Measurements from ENCODE around the gene PPFIBP2. TPM values are rescaled to one million over a fixed set of nuclear protein-coding genes. Genes with fewer than 3 reads are reported as not detected.
"Not testable (repeated sequence)": the region's sequence is repeated elsewhere in the genome, so short reads cannot be mapped to it uniquely, and the experiment has no call there.

PPFIBP2 gene
- total and polyA plus RNA-seq, 11 donors, result 10.5 to 31.1 (median 20.8) TPM

- Histone ChIP-seq H3K4me3 (no peak overlapping the region), H3K9me3 (no peaks in the 10 kb centered on the region), H3K36me3 (no peaks in the 10 kb centered on the region), H3K4me1 (peaks cover 3 to 53% (median 22%) of the 10 kb centered on the region in 12 donors), H3K27me3 (no peaks in the 10 kb centered on the region), H3K27ac (no peak overlapping the region)
- DNase-seq (no peak), ATAC-seq (no peak)
- WGBS, 4 donors, result 92 to 95% (median 93%) methylated on average over 12 of the region's 12 CpGs
- no peak for TF ChIP-seq CTCF (IDR thresholded peaks at IDR 0.05)
- TF ChIP-seq POLR2A (IDR thresholded peaks at IDR 0.05), result no peak
- intact Hi-C loops (cut with DNase I), result loop anchor here in 1 of 10 donors (10.0 kb wide), 1 partner anchor 58 kb away; no protein-coding TSS in a partner anchor
Measured at GRCh38 chr11:7516475-7516874, 2.7 kb downstream of the PPFIBP2 start.

GRCh38 chr11:7517743-7518142 is 3.9 kb downstream of the PPFIBP2 start:
- not testable (repeated sequence) for DNase-seq, H3K4me3 ChIP-seq, H3K27me3 ChIP-seq, H3K27ac ChIP-seq, H3K36me3 ChIP-seq, H3K9me3 ChIP-seq, ATAC-seq
- peaks cover 0 to 53% (median 9%) of the 10 kb centered on the region in 12 donors for H3K4me1 ChIP-seq
- intact Hi-C loops (cut with DNase I), result loop anchor here in 1 of 10 donors (10.0 kb wide), 1 partner anchor 57 kb away; no protein-coding TSS in a partner anchor
- WGBS, 4 donors, result 93 to 98% (median 97%) methylated on average over 13 of the region's 13 CpGs

GRCh38 chr11:7518811-7519562 is 5.2 kb downstream of the PPFIBP2 start:
- 92 to 95% (median 95%) methylated on average over 23 of the region's 23 CpGs for WGBS, 4 donors
- H3K27me3 ChIP-seq, result no peaks in the 10 kb centered on the region
- ATAC-seq (no peak), DNase-seq (no peak)
- no peak for TF ChIP-seq CTCF (IDR thresholded peaks at IDR 0.05)
- TF ChIP-seq POLR2A (IDR thresholded peaks at IDR 0.05), result no peak
- intact Hi-C loops (cut with DNase I), result loop anchor here in 1 of 10 donors (10.0 kb wide), 1 partner anchor 56 kb away; no protein-coding TSS in a partner anchor
- no peak overlapping the region for H3K27ac ChIP-seq
- peaks cover 0 to 61% (median 6%) of the 10 kb centered on the region in 12 donors for H3K4me1 ChIP-seq
- H3K9me3 ChIP-seq, result no peaks in the 10 kb centered on the region
- H3K4me3 ChIP-seq, result no peak overlapping the region
- H3K36me3 ChIP-seq, result no peaks in the 10 kb centered on the region

GRCh38 chr11:7520011-7520942 is 6.5 kb downstream of the PPFIBP2 start:
- Histone ChIP-seq H3K4me3 (no peak overlapping the region), H3K4me1 (peaks cover 0 to 64% (median 7%) of the 10 kb centered on the region in 12 donors), H3K27ac (peak overlapping the region in 2 of 12 donors; percentile 13 to 76), H3K9me3 (no peaks in the 10 kb centered on the region), H3K27me3 (no peaks in the 10 kb centered on the region), H3K36me3 (no peaks in the 10 kb centered on the region)
- no peak for DNase-seq
- ATAC-seq, result no peak
- intact Hi-C loops (cut with DNase I), result no loop called here
- WGBS, 4 donors, result 73 to 92% (median 81%) methylated on average over 18 of the region's 18 CpGs
- TF ChIP-seq POLR2A (IDR thresholded peaks at IDR 0.05) (no peak), CTCF (IDR thresholded peaks at IDR 0.05) (no peak)
